Measurements from ENCODE around the gene DVL1. TPM values are rescaled to one million over a fixed set of nuclear protein-coding genes. Genes with fewer than 3 reads are reported as not detected.

DVL1 gene
- total and polyA plus RNA-seq, 4 donors: 39.2 to 79.1 (median 62.8) TPM

DNA sequence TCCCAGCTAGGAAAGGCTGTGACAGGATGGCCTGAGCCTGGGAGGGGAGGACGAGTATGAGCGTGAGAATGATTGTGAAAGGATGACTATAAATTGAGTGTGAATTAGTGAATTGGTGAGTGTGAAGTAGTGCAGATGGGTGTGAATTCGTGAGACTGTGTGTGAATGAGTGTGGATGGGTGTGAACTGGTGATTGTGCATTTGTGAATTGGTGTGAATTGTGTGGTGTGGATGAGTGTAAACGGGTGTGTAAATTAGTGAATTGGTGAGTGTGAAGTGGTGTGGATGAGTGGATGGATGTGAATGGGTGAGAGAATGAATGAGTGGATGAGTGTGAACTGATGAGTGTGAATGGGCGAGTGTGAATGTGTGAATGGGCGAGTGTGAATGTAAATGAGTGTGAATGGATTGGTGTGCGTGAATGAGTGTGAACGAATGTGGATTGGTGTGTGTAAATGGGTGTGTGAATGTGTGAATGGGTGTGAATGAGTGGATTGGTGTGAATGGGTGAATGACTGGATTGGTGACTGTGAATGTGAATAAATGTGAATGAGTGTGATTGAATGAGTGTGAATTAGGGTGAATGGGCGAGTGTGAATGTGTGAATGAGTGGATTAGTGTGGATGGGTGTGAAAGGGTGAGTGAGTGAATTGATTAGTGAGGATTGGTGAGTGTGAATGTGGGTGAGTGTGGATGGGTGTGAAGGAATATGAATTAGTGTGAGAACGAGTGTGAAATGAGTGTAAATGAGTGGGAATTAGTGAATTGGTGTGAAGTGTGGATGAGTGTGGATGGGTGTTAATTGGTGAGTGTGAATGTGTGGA is 16.9 kb upstream of the DVL1 start:
- TF ChIP-seq, protein P1, sequence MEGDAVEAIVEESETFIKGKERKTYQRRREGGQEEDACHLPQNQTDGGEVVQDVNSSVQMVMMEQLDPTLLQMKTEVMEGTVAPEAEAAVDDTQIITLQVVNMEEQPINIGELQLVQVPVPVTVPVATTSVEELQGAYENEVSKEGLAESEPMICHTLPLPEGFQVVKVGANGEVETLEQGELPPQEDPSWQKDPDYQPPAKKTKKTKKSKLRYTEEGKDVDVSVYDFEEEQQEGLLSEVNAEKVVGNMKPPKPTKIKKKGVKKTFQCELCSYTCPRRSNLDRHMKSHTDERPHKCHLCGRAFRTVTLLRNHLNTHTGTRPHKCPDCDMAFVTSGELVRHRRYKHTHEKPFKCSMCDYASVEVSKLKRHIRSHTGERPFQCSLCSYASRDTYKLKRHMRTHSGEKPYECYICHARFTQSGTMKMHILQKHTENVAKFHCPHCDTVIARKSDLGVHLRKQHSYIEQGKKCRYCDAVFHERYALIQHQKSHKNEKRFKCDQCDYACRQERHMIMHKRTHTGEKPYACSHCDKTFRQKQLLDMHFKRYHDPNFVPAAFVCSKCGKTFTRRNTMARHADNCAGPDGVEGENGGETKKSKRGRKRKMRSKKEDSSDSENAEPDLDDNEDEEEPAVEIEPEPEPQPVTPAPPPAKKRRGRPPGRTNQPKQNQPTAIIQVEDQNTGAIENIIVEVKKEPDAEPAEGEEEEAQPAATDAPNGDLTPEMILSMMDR (IDR thresholded peaks at IDR 0.05; ENCODE audit: control extremely low read depth, extremely low read depth): no peak
- Histone ChIP-seq H3K4me1 (ENCODE audit: control insufficient read depth in 5 of 5, insufficient read depth in 5 of 5, low read length in 5 of 5) (peaks cover 0 to 10% (median 0%) of the 10 kb centered on the region in 5 donors), H3K36me3 (ENCODE audit: control insufficient read depth in 4 of 4, insufficient read depth in 4 of 4, low read length in 4 of 4) (no peaks in the 10 kb centered on the region), H3K27me3 (ENCODE audit: control insufficient read depth in 3 of 3, insufficient read depth in 3 of 3, low read length in 2 of 3) (no peaks in the 10 kb centered on the region), H3K9me3 (ENCODE audit: control insufficient read depth in 4 of 4, insufficient read depth in 3 of 4, low read length in 3 of 4) (no peaks in the 10 kb centered on the region), H3K27ac (ENCODE audit: low read depth in 1 of 2, low read length in 1 of 2) (no peak overlapping the region), H3K4me3 (no peak overlapping the region), H3K9ac (ENCODE audit: insufficient read depth in 1 of 2, low read length in 2 of 2) (no peak overlapping the region)
- no peak for ATAC-seq (ENCODE audit: insufficient read depth, low FRiP score)
- 84 to 85% methylated on average over 10 of the region's 10 CpGs for WGBS, 2 donors
- DNase-seq: no peak

DNA sequence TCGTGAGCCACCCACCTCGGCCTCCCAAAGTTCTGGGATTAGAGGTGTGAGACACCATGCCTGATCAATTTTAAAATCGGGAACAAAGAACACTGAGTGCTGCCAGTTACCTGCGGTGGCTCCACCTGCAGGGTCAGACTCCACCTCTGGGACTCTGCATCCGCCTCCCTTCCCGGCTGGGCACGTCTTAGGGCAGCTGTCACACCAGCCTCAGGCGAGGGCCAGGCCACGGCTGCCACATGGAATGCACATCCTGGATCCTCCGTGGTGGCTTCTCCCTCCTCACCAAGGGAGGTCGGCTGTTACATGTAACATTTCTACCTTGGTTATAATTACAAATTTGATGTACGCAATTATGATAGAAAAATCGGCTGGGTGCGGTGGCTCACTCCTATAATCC is 15.0 kb upstream of the DVL1 start:
- H3K9ac ChIP-seq (ENCODE audit: insufficient read depth in 1 of 2, low read length in 2 of 2): no peak overlapping the region
- peaks cover 0 to 4% (median 0%) of the 10 kb centered on the region in 3 donors for H3K27me3 ChIP-seq (ENCODE audit: control insufficient read depth in 3 of 3, insufficient read depth in 3 of 3, low read length in 2 of 3)
- no peak overlapping the region for H3K4me3 ChIP-seq
- H3K36me3 ChIP-seq (ENCODE audit: control insufficient read depth in 4 of 4, insufficient read depth in 4 of 4, low read length in 4 of 4): no peaks in the 10 kb centered on the region
- H3K27ac ChIP-seq (ENCODE audit: low read depth in 1 of 2, low read length in 1 of 2): no peak overlapping the region
- no peak for DNase-seq
- WGBS, 2 donors: 82 to 84% methylated on average over 14 of the region's 14 CpGs
- no peak for ATAC-seq (ENCODE audit: insufficient read depth, low FRiP score)
- peaks cover 0 to 26% (median 11%) of the 10 kb centered on the region in 5 donors for H3K4me1 ChIP-seq (ENCODE audit: control insufficient read depth in 5 of 5, insufficient read depth in 5 of 5, low read length in 5 of 5)
- peaks cover 0 to 3% (median 0%) of the 10 kb centered on the region in 4 donors for H3K9me3 ChIP-seq (ENCODE audit: control insufficient read depth in 4 of 4, insufficient read depth in 3 of 4, low read length in 3 of 4)
- TF ChIP-seq, protein P1 (IDR thresholded peaks at IDR 0.05; ENCODE audit: control extremely low read depth, extremely low read depth): no peak

DNA sequence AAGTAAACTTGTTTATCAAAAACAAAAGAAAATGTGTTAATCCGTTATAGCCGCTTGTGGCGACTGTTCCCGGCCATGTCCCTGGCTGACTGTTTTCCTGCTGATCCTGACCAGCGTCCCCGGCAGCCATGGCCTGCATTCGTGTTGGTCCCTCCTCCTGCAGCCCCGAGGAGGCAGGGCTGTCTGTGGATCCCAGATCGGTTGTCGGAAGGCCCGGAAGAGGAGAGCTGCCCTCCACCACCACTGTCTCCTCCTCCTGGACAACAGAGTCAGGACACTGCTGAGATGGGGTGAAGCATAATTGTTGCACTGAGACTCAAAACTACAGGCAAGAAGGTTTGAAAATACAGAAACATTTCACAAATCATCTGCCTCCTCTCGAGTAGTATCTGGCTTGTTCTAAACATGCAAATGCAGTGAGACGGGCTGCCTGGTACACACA is 12.8 kb upstream of the DVL1 start:
- 26 to 28% methylated on average over 13 of the region's 13 CpGs for WGBS, 2 donors
- Histone ChIP-seq H3K9me3 (ENCODE audit: control insufficient read depth in 4 of 4, insufficient read depth in 3 of 4, low read length in 3 of 4) (peaks cover 0 to 3% (median 0%) of the 10 kb centered on the region in 4 donors), H3K27ac (ENCODE audit: low read depth in 1 of 2, low read length in 1 of 2) (peak overlapping the region in 1 of 2 donors; percentile 61), H3K4me1 (ENCODE audit: control insufficient read depth in 5 of 5, insufficient read depth in 5 of 5, low read length in 5 of 5) (peaks cover 0 to 36% (median 11%) of the 10 kb centered on the region in 5 donors), H3K36me3 (ENCODE audit: control insufficient read depth in 4 of 4, insufficient read depth in 4 of 4, low read length in 4 of 4) (no peaks in the 10 kb centered on the region), H3K27me3 (ENCODE audit: control insufficient read depth in 3 of 3, insufficient read depth in 3 of 3, low read length in 2 of 3) (peaks cover 0 to 4% (median 0%) of the 10 kb centered on the region in 3 donors), H3K4me3 (no peak overlapping the region), H3K9ac (ENCODE audit: insufficient read depth in 1 of 2, low read length in 2 of 2) (peak overlapping the region in 1 of 2 donors; percentile 19)
- ATAC-seq (ENCODE audit: insufficient read depth, low FRiP score) (no peak), DNase-seq (peak; percentile 80 to 85 (median 81))
- TF ChIP-seq, protein P1 (IDR thresholded peaks at IDR 0.05; ENCODE audit: control extremely low read depth, extremely low read depth): no peak

All from lung (tissue), 12 donors.